Tibial artery (tissue), 4 donors: Measurements from ENCODE around the gene GPBP1.
"Not testable (repeated sequence)": the region's sequence is repeated elsewhere in the genome, so short reads cannot be mapped to it uniquely, and the experiment has no call there.

ENCODE experiments used
- DNase-seq, 2 donors: peaks; one replicate each; pipeline ENCODE4 v3.0.0-alpha.2; 2019
- H3K27ac ChIP-seq, 2 donors: fragments of 200-600 bp; sonication (generic) in 1 of 2; 1 replicate in 1 of 2; 2 replicates in 1 of 2; pipeline ENCODE4 v1.5.1; 2018 to 2019; ENCODE audit warnings: mild to moderate bottlenecking in 1 of 2
- H3K27me3 ChIP-seq, 2 donors: fragments of 200-600 bp; sonication (generic) in 1 of 2; one replicate each; pipeline versions ENCODE4 v1.5.1 to v1.6.0; 2016 to 2019
- H3K36me3 ChIP-seq, 3 donors: fragments of 200-600 bp; sonication (generic) in 2 of 3; one replicate each; pipeline ENCODE4 v1.5.1; 2016 to 2019; ENCODE audit warnings: mild to moderate bottlenecking in 2 of 3
- H3K4me1 ChIP-seq, 4 donors: fragments of 200-600 bp; sonication (generic) in 2 of 4; 1 replicate in 3 of 4; 2 replicates in 1 of 4; pipeline ENCODE4 v1.5.1; 2016 to 2019
- H3K4me3 ChIP-seq, 2 donors: fragments of 200-600 bp; sonication (generic) in 1 of 2; 1 replicate in 1 of 2; 2 replicates in 1 of 2; pipeline ENCODE4 v1.5.1; 2018 to 2019; ENCODE audit warnings: mild to moderate bottlenecking in 2 of 2
- H3K9me3 ChIP-seq, 3 donors: fragments of 200-600 bp; sonication (generic) in 1 of 3; one replicate each; pipeline ENCODE4 v1.5.1; 2016 to 2019
- CTCF ChIP-seq, 2 experiments: fragments of 200-600 bp in 1 of 2; fragments of 450-650 bp in 1 of 2; IDR thresholded peaks; one replicate each; pipeline ENCODE4 v1.5.1; 2017 to 2019; ENCODE audit warnings: antibody characterized with exemption in 2 of 2, mild to moderate bottlenecking in 1 of 2, moderate library complexity in 1 of 2
- intact Hi-C: fragments of 100-400 bp; cut with DNase I; formaldehyde crosslinking; loops from one replicate; pipeline ENCODE4 v1.15.0; 2023; ENCODE audit warnings: low total_unique reads

GPBP1 gene

DNA sequence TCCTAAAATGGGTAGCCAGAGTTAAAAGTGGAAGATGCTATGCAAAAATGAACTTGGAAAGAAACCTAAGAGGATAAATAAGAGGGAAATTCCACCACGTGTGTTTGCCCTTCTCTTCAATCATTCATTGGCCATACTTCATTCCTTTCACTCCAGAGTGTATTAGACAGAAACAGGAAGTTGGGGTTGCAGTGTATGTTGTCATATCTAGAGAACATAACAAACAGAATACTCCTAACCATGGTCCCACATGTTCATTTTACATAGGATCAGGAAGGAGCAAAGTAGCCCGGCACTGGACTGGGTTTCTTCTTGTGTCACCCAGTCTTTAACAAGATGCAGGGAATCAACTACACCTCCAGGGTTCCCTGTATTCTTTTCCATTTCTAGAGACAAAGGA lies 7.6 kb upstream of the GPBP1 start:
- Histone ChIP-seq H3K27ac (no peak overlapping the region), H3K4me1 (no peaks in the 10 kb centered on the region), H3K9me3 (no peaks in the 10 kb centered on the region), H3K36me3 (no peaks in the 10 kb centered on the region), H3K27me3 (no peaks in the 10 kb centered on the region), H3K4me3 (no peak overlapping the region)
- no peak for DNase-seq
- no peak for TF ChIP-seq CTCF (IDR thresholded peaks at IDR 0.05)
- intact Hi-C loops = no loop called here

GRCh38 chr5:57167201-57167600 lies 6.7 kb upstream of the GPBP1 start:
- intact Hi-C loops = no loop called here
- Histone ChIP-seq H3K4me3 (no peak overlapping the region), H3K9me3 (no peaks in the 10 kb centered on the region), H3K4me1 (peaks cover 0 to 4% (median 0%) of the 10 kb centered on the region in 4 donors), H3K27me3 (no peaks in the 10 kb centered on the region), H3K27ac (no peak overlapping the region), H3K36me3 (no peaks in the 10 kb centered on the region)
- DNase-seq = no peak
- TF ChIP-seq CTCF (IDR thresholded peaks at IDR 0.05) = no peak

GRCh38 chr5:57170116-57170515 lies 3.7 kb upstream of the GPBP1 start:
- H3K4me1 ChIP-seq, H3K27ac ChIP-seq, DNase-seq, H3K36me3 ChIP-seq, H3K9me3 ChIP-seq, H3K27me3 ChIP-seq, H3K4me3 ChIP-seq, intact Hi-C loops: not testable (repeated sequence)

DNA sequence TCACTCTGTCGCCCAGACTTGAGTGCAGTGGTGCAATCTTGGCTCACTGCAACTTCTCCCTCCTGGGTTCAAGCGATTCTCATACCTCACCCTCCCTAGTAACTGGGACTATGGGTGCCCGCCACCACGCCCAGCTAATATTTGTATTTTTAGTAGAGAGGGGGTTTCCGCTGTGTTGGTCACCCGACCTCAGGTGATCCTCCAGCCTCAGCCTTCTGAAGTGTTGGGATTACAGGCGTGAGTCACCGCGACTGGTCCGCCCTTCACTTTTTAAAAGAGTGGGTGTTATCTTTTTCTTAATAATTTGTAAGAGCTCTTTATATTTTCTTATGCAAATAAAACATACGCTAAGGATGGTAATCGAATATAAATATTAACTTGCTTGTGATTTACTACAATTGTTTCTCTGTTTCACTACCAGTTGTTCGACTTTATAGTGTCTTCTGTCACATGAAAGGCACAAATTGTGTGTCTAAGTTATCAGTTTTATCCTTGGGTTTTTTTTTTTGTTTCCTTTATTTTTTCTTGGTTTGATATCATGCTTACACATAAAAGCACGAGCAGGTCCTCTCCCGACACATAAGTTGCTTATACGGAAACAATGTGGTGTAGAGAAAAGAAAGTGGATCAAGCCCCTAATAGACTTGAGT lies 1.9 kb upstream of the GPBP1 start:
- intact Hi-C loops = loop anchor here (2.0 kb wide), 1 partner anchor 263 kb away; the partner anchor contains the start of gene SETD9
- no peak for DNase-seq

DNA sequence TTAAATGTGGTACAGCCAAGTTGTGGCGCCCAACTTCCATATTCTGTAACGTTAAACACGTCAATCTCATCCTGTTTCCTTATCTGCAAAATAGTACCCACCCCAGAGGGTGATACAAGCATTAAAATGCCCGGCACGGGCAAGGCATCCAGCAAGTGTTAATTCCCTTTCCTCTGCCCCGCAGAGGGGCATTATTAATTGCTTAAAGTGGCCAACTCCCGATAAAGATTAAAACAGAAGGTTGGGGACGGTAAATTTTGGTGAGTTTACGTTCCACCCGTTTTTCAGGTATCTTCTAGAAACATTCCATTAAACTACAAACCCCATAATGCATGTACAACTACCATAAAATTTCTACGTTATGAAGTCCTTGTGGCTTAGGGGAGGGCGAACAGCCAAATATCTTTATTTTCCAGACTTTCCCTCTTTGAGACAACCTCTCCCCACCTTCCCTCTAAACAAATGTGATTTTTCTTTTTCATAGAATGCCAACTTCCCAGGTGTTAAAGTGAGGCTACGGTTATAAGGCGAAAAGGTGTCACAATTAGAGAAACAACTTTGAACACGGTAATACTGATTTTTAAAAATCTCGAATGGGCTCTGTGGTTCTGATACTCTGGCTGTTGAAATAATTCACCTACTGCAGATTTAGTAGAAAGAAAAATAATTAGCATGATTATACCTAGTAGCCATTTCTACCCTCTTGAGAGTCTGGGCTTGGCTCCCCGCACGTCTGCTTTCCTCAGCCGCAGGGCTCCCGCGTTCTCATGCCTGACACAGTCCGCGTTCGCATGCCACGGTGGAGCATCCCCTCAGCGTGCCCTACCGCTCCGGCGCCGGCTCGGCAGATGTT lies 1.2 kb upstream of the GPBP1 start:
- intact Hi-C loops = loop anchor here (2.0 kb wide), 1 partner anchor 264 kb away; the partner anchor contains the start of gene SETD9
- Histone ChIP-seq H3K4me1 (peaks cover 0 to 30% (median 10%) of the 10 kb centered on the region in 4 donors), H3K27me3 (no peaks in the 10 kb centered on the region), H3K27ac (peak overlapping the region; percentile 95 to 99), H3K9me3 (no peaks in the 10 kb centered on the region), H3K4me3 (peak overlapping the region; percentile 73 to 89), H3K36me3 (no peaks in the 10 kb centered on the region)
- peak in 1 of 2 donors; percentile 60 for DNase-seq
- TF ChIP-seq CTCF (IDR thresholded peaks at IDR 0.05) = no peak

More for the DNA sequence above, 1.9 kb upstream of the GPBP1 start:
- Histone ChIP-seq H3K4me3 (peak overlapping the region; percentile 73 to 89), H3K4me1 (peaks cover 0 to 23% (median 3%) of the 10 kb centered on the region in 4 donors), H3K36me3 (no peaks in the 10 kb centered on the region), H3K27ac (peak overlapping the region; percentile 95 to 99), H3K27me3 (no peaks in the 10 kb centered on the region), H3K9me3 (no peaks in the 10 kb centered on the region)
- TF ChIP-seq CTCF (IDR thresholded peaks at IDR 0.05) = no peak
